Brain microvascular endothelial cell (primary cell): Measurements from ENCODE around the gene LCN6.

ENCODE experiments used
- DNase-seq: peaks from one replicate; pipeline ENCODE4 v3.0.0-alpha.2; 2020
- H3K27ac ChIP-seq: fragments of 250-450 bp; sonication (Bioruptor Pico); 2 replicates; pipeline ENCODE4 v1.5.1; 2020; ENCODE audit warnings: mild to moderate bottlenecking, moderate library complexity
- H3K27me3 ChIP-seq: fragments of 250-450 bp; sonication (Bioruptor Pico); replicated peaks from 2 replicates; pipeline ENCODE4 v1.5.1; 2020; ENCODE audit warnings: mild to moderate bottlenecking
- H3K36me3 ChIP-seq: fragments of 250-450 bp; sonication (Bioruptor Pico); replicated peaks from 2 replicates; pipeline ENCODE4 v1.5.1; 2020; ENCODE audit warnings: mild to moderate bottlenecking
- H3K4me3 ChIP-seq: 2 replicates; pipeline ENCODE4 v1.5.1; 2011; ENCODE audit warnings: low read depth, mild to moderate bottlenecking, control low read depth, low read length, moderate library complexity
- in situ Hi-C: cut with HindIII; loops from 2 replicates; pipeline ENCODE4 v1.10.0; 2017; ENCODE audit warnings: low sequenced_read_pairs, low pct_ligation_motif_present
- TF ChIP-seq, protein P1 (sequence below): IDR thresholded peaks from 2 replicates; pipeline ENCODE4 v1.5.1; 2011; ENCODE audit warnings: low read depth, mild to moderate bottlenecking, moderate library complexity, low read length, control low read depth, inconsistent platforms; ENCODE audit errors: missing control alignments

Gene LCN6

GRCh38 chr9:136722969-136723356 lies 25.4 kb downstream of the LCN6 start:
- no peak overlapping the region for H3K27ac ChIP-seq
- TF ChIP-seq, protein P1, sequence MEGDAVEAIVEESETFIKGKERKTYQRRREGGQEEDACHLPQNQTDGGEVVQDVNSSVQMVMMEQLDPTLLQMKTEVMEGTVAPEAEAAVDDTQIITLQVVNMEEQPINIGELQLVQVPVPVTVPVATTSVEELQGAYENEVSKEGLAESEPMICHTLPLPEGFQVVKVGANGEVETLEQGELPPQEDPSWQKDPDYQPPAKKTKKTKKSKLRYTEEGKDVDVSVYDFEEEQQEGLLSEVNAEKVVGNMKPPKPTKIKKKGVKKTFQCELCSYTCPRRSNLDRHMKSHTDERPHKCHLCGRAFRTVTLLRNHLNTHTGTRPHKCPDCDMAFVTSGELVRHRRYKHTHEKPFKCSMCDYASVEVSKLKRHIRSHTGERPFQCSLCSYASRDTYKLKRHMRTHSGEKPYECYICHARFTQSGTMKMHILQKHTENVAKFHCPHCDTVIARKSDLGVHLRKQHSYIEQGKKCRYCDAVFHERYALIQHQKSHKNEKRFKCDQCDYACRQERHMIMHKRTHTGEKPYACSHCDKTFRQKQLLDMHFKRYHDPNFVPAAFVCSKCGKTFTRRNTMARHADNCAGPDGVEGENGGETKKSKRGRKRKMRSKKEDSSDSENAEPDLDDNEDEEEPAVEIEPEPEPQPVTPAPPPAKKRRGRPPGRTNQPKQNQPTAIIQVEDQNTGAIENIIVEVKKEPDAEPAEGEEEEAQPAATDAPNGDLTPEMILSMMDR = no peak
- DNase-seq = no peak
- H3K27me3 ChIP-seq = no peaks in the 10 kb centered on the region
- H3K36me3 ChIP-seq = peaks cover 42% of the 10 kb centered on the region
- in situ Hi-C loops = no loop called here
- H3K4me3 ChIP-seq = no peak overlapping the region

DNA sequence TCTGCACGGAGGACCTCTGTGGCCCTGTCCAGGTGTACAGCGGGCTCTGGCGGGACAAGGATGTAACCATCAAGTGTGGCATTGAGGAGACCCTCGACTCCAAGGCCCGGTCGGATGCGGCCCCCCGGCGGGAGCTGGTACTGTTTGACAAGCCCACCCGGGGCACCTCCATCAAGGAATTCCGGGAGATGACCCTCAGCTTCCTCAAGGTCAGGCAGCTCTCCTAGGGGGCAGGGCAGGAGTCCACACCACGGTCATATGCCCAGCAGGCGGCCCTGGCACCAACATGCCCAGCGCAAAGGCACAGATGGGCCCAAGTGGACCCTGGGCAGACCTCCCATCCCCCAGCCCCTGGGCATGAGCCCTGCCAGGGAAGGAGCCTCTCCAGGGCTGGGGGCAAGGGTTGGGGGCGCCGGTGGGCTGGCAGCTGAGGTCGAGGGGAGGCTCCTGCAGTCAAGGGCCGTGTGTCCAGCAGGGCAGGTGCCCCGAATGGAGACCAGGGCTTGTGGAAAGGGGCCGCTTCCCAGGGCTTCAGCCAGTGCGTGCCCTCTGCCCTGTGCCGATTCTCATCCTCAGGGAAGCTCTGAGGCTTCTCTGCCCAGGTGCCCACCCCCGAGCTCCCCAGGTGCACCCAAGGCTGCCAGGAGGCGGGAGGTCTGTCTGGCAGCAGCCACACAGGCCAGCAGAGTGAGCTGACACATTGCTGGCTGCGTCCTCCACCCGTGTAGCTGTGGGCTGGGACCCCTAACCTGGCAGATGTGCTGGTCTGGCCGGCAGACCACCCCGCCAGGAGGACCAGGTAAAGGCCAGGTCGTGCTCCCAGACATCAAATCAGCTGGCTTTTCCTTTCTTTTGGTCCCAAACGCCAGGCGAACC lies 26.0 kb downstream of the LCN6 start:
- TF ChIP-seq, protein P1 = no peak
- H3K27ac ChIP-seq = no peak overlapping the region
- peaks cover 42% of the 10 kb centered on the region for H3K36me3 ChIP-seq
- no peak overlapping the region for H3K4me3 ChIP-seq
- DNase-seq = no peak
- in situ Hi-C loops = no loop called here
- no peaks in the 10 kb centered on the region for H3K27me3 ChIP-seq

DNA sequence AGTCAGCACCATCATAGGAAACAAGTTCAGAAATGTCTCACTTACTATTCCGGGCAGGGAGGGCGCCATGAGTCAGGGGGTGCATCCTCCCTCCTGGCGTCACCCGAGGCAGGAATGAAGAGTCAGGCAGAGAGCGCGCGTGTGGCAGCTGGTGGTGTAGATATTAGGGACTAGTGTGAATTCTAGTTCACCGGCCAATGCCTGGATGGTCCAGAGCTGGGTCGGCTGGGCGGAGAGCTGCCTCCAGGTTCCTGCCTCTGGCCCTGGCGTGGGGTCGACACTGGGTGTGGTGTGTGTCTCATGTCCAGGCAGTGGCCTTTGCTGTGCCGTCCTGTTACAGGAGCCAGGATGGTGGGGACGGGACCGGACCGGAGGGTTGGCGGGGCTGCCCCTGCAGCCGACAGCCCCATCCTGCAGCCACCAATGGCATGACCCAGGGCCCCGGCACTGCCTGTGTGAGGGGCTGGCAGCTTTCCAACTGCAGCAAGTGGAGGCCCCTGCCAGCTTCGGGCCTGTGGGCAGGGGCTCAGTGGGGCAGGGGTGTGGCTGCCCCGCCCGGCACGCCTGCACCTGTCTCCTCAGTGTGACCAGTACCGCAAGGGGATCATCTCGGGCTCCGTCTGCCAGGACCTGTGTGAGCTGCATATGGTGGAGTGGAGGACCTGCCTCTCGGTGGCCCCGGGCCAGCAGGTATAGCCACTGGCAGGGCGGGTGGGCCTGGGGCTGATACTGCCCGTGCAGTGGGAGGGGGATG lies 26.8 kb downstream of the LCN6 start:
- H3K36me3 ChIP-seq = peaks cover 39% of the 10 kb centered on the region
- H3K27me3 ChIP-seq = no peaks in the 10 kb centered on the region
- in situ Hi-C loops = no loop called here
- DNase-seq = peak; percentile 78
- no peak overlapping the region for H3K4me3 ChIP-seq
- H3K27ac ChIP-seq = no peak overlapping the region
- TF ChIP-seq, protein P1 = no peak

GRCh38 chr9:136720898-136721338 lies 27.4 kb downstream of the LCN6 start:
- no peak overlapping the region for H3K4me3 ChIP-seq
- peak overlapping the region; percentile 6 for H3K27ac ChIP-seq
- H3K27me3 ChIP-seq = no peaks in the 10 kb centered on the region
- in situ Hi-C loops = no loop called here
- peaks cover 33% of the 10 kb centered on the region for H3K36me3 ChIP-seq
- DNase-seq = no peak
- TF ChIP-seq, protein P1 = no peak

GRCh38 chr9:136720251-136720897 lies 28.0 kb downstream of the LCN6 start:
- in situ Hi-C loops = no loop called here
- Histone ChIP-seq H3K4me3 (no peak overlapping the region), H3K36me3 (peaks cover 28% of the 10 kb centered on the region), H3K27ac (no peak overlapping the region), H3K27me3 (no peaks in the 10 kb centered on the region)
- TF ChIP-seq, protein P1 = no peak
- no peak for DNase-seq
